NB4 (cell line): ENCODE results near the gene ZNF425.

Experiments used
- MYC ChIP-seq: IDR thresholded peaks from 2 replicates; pipeline ENCODE4 v1.6.1; 2011; ENCODE audit warnings: low read depth, low read length
- POLR2A ChIP-seq: IDR thresholded peaks from 2 replicates; pipeline ENCODE4 v1.6.1; 2011; ENCODE audit warnings: mild to moderate bottlenecking; ENCODE audit not compliant: insufficient read length; ENCODE audit errors: extremely low read depth
- TF ChIP-seq, protein P1 (sequence below): IDR thresholded peaks from one replicate; pipeline ENCODE4 v1.5.1; 2012; ENCODE audit warnings: low read depth, low read length

GRCh38 chr7:149067869-149068268 lies 58.3 kb downstream of the ZNF425 start:
- TF ChIP-seq POLR2A (no peak), MYC (no peak)
- TF ChIP-seq, protein P1, sequence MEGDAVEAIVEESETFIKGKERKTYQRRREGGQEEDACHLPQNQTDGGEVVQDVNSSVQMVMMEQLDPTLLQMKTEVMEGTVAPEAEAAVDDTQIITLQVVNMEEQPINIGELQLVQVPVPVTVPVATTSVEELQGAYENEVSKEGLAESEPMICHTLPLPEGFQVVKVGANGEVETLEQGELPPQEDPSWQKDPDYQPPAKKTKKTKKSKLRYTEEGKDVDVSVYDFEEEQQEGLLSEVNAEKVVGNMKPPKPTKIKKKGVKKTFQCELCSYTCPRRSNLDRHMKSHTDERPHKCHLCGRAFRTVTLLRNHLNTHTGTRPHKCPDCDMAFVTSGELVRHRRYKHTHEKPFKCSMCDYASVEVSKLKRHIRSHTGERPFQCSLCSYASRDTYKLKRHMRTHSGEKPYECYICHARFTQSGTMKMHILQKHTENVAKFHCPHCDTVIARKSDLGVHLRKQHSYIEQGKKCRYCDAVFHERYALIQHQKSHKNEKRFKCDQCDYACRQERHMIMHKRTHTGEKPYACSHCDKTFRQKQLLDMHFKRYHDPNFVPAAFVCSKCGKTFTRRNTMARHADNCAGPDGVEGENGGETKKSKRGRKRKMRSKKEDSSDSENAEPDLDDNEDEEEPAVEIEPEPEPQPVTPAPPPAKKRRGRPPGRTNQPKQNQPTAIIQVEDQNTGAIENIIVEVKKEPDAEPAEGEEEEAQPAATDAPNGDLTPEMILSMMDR: no peak
